NCI-H1436 treated with DMSO at 0.1 percent for 48 hours (cell line): ENCODE measurements around the gene FBXO31.

Source experiments
- DNase-seq: peaks from one replicate; lab custom pipeline; 2025; lab: John Stamatoyannopoulos, UW

The FBXO31 gene

DNA sequence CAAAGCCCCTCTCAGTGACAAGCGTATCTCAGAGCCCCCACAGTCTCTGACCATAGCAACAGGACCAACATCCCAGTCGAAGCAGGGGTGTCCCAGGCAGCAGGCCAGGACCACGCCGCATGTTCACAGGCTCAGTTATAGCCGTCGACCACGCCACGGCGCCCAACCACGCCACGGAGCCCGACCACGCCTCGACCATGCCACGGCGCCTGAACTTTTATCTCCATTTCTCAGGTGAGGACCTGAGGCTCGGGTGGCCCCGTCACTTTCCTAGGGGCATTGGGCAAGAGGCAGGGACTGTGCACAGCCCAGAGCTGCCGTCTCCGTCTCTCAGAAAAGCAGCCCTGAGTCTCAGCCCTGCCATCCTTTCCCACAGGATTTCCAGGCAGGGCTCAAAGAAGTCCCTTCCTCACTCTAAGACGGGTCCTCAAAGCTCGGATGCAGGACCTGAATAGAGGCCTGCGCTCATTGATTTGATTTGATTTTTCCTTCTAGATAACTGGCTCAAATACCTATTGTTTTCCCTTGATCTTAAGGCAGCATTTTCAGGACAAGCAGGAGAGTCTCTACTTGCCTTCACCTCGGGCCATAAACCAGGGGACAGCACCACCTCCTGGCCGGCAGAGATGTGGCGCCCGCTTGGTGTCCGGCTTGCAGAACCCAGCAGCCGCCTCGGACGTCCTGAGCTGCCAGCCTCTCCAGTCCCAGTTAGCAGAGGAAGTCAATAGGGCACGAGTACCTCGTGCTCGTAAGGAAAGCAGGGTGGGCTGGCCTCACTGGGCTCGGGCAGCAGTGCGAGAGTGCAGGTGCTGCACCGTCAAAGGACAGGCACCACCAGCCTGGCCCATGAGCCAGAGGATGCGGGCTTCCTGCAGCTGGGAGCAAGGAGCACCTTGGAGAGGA is 105.1 kb downstream of the FBXO31 start:
- no peak for DNase-seq
